ENCODE results near the gene PCED1B. TPM values are rescaled to one million over a fixed set of nuclear protein-coding genes. Genes with fewer than 3 reads are reported as not detected.
"Not testable (repeated sequence)": the region's sequence is repeated elsewhere in the genome, so short reads cannot be mapped to it uniquely, and the experiment has no call there.

The PCED1B gene
- total RNA-seq, 2 donors from 2014 or later, result 0.87 to 46.9 TPM

DNA sequence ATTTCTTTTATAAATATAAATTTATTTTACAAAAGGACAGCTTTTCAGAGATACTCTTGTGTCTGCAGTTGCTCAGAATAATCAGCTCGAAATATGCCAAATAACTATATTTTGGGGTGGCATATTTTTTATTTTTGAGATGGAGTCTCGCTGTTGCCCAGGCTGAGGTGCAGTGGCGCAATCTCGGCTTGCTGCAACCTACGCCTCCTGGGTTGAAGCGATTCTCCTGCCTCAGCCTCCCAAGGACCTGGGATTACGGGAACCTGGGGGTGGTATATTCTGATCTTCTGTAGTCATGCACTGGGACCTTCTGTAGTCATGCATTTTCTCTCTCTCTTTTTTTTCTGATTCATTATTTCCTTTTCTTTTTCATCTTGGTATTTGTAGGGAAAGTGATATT is 135.3 kb downstream of the PCED1B start:
- intact Hi-C loops (cut with DNase I), result no loop called here

DNA sequence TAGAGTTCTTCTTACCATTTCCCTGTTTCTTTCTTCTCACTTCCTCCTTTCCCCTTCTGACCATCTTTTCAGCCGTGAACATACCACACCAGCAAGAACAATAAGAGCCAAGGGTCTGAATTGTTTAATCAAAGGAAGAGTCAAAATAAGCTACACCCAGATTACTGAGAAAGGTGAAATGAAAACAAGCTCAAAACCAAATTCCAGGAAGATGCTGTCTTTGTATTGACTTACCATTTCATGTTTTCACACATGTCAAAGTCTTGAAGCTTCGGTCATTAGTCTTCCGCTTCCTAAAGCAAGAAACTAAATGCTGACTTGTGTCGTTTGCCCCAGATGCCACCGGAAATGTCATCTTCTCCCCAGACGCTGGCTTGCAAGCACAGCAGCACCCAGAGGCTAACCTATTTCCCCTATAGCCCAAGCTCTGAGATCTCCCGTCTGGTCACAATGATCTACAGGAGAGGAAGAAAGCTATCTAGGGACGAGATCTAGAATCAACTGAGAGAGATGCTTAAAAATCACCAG is 136.8 kb downstream of the PCED1B start:
- no peak overlapping the region for H3K4me3 ChIP-seq
- H3K27me3 ChIP-seq (replicated peaks; ENCODE audit: insufficient read depth), result no peaks in the 10 kb centered on the region
- no peaks in the 10 kb centered on the region for H3K4me1 ChIP-seq (replicated peaks)
- WGBS, result 91% methylated on average over 8 of the region's 8 CpGs
- TF ChIP-seq POLR2A (IDR thresholded peaks at IDR 0.05) (no peak), POLR2AphosphoS5 (IDR thresholded peaks at IDR 0.05) (no peak)
- TF ChIP-seq, protein P1, sequence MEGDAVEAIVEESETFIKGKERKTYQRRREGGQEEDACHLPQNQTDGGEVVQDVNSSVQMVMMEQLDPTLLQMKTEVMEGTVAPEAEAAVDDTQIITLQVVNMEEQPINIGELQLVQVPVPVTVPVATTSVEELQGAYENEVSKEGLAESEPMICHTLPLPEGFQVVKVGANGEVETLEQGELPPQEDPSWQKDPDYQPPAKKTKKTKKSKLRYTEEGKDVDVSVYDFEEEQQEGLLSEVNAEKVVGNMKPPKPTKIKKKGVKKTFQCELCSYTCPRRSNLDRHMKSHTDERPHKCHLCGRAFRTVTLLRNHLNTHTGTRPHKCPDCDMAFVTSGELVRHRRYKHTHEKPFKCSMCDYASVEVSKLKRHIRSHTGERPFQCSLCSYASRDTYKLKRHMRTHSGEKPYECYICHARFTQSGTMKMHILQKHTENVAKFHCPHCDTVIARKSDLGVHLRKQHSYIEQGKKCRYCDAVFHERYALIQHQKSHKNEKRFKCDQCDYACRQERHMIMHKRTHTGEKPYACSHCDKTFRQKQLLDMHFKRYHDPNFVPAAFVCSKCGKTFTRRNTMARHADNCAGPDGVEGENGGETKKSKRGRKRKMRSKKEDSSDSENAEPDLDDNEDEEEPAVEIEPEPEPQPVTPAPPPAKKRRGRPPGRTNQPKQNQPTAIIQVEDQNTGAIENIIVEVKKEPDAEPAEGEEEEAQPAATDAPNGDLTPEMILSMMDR (IDR thresholded peaks at IDR 0.05), result no peak
- no peak for DNase-seq (ENCODE audit: low spot score)
- H3K27ac ChIP-seq, result no peak overlapping the region
- H3K9me3 ChIP-seq, result no peaks in the 10 kb centered on the region
- H3K36me3 ChIP-seq, result no peaks in the 10 kb centered on the region
- intact Hi-C loops (cut with DNase I), result no loop called here

More for the DNA sequence above, 135.3 kb downstream of the PCED1B start:
- TF ChIP-seq, protein P1 (IDR thresholded peaks at IDR 0.05), result no peak
- TF ChIP-seq POLR2A (IDR thresholded peaks at IDR 0.05) (no peak), POLR2AphosphoS5 (IDR thresholded peaks at IDR 0.05) (no peak)
- H3K27ac ChIP-seq, result no peak overlapping the region
- H3K9me3 ChIP-seq, result no peaks in the 10 kb centered on the region
- no peaks in the 10 kb centered on the region for H3K36me3 ChIP-seq
- H3K4me3 ChIP-seq, result no peak overlapping the region
- H3K27me3 ChIP-seq (replicated peaks; ENCODE audit: insufficient read depth), result no peaks in the 10 kb centered on the region
- WGBS, result 94% methylated on average over 7 of the region's 7 CpGs
- no peak for DNase-seq (ENCODE audit: low spot score)
- no peaks in the 10 kb centered on the region for H3K4me1 ChIP-seq (replicated peaks)

DNA sequence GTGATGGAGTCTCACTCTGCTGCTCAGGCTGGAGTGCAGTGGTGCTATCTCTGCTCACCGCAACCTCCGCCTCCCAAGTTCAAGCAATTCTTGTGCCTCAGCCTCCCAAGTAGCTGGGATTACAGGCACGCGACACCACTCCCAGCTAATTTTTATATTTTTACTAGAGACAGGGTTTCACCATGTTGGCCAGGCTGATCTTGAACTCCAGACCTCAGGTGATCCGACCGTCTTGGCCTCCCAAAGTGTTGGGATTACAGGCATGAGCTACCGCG is 138.1 kb downstream of the PCED1B start:
- intact Hi-C loops (cut with DNase I); H3K4me3 ChIP-seq; DNase-seq (ENCODE audit: low spot score); H3K36me3 ChIP-seq; H3K9me3 ChIP-seq; H3K4me1 ChIP-seq (replicated peaks); H3K27ac ChIP-seq; H3K27me3 ChIP-seq (replicated peaks; ENCODE audit: insufficient read depth): not testable (repeated sequence)
- whole genome bisulfite sequencing, result 97% methylated on average over 8 of the region's 8 CpGs

DNA sequence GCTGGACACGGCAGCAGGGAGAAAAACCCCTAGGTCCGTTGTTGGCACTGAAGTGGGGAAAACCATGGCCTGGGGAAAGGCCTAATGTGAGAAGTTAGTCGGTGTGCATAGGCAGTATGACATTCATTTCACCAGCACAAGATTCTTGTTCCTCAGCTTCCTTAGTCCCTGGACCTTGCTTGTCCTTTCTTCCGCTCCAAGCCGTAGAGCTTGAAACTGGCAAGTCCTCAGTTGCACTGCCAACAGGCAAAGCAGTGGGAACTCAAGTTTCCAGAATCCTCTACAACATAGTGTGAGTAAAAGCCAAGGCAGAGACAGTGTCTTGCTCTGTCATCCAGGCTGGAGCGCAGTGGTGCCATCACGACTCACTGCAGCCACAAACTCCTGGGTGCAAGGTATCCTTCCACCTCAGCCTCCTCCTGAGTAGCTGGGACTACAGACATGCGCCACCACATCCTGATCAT is 138.8 kb downstream of the PCED1B start:
- intact Hi-C loops (cut with DNase I), result no loop called here
- no peak overlapping the region for H3K27ac ChIP-seq
- no peaks in the 10 kb centered on the region for H3K27me3 ChIP-seq (replicated peaks; ENCODE audit: insufficient read depth)
- no peak for DNase-seq (ENCODE audit: low spot score)
- H3K36me3 ChIP-seq, result no peaks in the 10 kb centered on the region
- no peaks in the 10 kb centered on the region for H3K9me3 ChIP-seq
- H3K4me3 ChIP-seq, result no peak overlapping the region
- H3K4me1 ChIP-seq (replicated peaks), result no peaks in the 10 kb centered on the region
- WGBS, result 93% methylated on average over 8 of the region's 8 CpGs
- TF ChIP-seq POLR2A (IDR thresholded peaks at IDR 0.05) (no peak), POLR2AphosphoS5 (IDR thresholded peaks at IDR 0.05) (no peak)
- TF ChIP-seq, protein P1 (IDR thresholded peaks at IDR 0.05), result no peak

DNA sequence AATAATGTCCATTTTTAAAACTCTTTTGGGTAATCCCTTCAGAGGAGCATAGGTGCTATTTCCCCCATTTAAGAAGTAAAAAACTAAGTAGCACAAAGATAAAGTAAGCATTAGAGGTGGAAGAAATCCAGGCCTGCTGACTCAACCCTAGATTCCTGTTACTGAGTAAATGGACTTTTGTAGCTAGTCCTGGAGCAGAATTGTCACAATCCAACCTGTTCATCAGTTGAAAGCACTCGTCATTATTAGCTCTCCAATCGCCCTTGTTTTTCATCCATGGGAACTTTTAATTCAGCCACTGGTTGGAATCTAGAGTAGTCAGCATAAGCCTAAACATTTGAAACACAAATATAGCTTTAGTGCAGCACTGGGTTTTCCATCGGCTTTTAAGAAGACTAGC is 139.8 kb downstream of the PCED1B start:
- H3K4me3 ChIP-seq, result no peak overlapping the region
- H3K36me3 ChIP-seq, result no peaks in the 10 kb centered on the region
- intact Hi-C loops (cut with DNase I), result no loop called here
- no peak for DNase-seq (ENCODE audit: low spot score)
- TF ChIP-seq POLR2AphosphoS5 (IDR thresholded peaks at IDR 0.05), result no peak
- TF ChIP-seq, protein P1 (IDR thresholded peaks at IDR 0.05), result no peak
- TF ChIP-seq POLR2A (IDR thresholded peaks at IDR 0.05), result no peak
- no peaks in the 10 kb centered on the region for H3K9me3 ChIP-seq
- no peak overlapping the region for H3K27ac ChIP-seq
- WGBS, result 76% methylated on average over 3 of the region's 3 CpGs
- no peaks in the 10 kb centered on the region for H3K27me3 ChIP-seq (replicated peaks; ENCODE audit: insufficient read depth)
- no peaks in the 10 kb centered on the region for H3K4me1 ChIP-seq (replicated peaks)
